A549 (cell line): ENCODE measurements around the gene ZBTB1. TPM values are rescaled to one million over a fixed set of nuclear protein-coding genes. Genes with fewer than 3 reads are reported as not detected.

Source experiments
- ATAC-seq, 2 experiments: fragments of 200-7000 bp in 1 of 2; fragments of >200 bp in 1 of 2; cut with Nextera tagmentation in 1 of 2; cut with Tn5 transposase in 1 of 2; 3 replicates each; pipeline versions ENCODE4 v1.8.0 to v1.9.1; 2018 to 2020; ENCODE audit warnings: mild to moderate bottlenecking in 1 of 2, moderate library complexity in 1 of 2
- CTCF ChIA-PET: fragments of 300-600 bp; sonication (Branson Sonifier 250); formaldehyde crosslinking; extraction: SDS; loops from one replicate; lab custom pipeline; 2021; ENCODE audit warnings: antibody characterized with exemption, inconsistent platforms; lab: Yijun Ruan, JAX
- POLR2A ChIA-PET: fragments of 350-600 bp; formaldehyde crosslinking; extraction: SDS; loops from one replicate; lab custom pipeline; 2021; ENCODE audit warnings: antibody characterized with exemption, inconsistent platforms; lab: Yijun Ruan, JAX
- DNase-seq, 2 experiments: peaks; one replicate each; pipeline versions ENCODE4 v3.0.0 to v3.0.0-alpha.2; 2011 to 2016; ENCODE audit warnings: low read depth in 1 of 2, low spot score in 1 of 2
- FAIRE-seq: peaks from 2 replicates; lab custom pipeline; 2011; peaks lifted over from hg19 to GRCh38; lab: Jason Lieb, UNC
- H3K27ac ChIP-seq, 2 experiments: fragments of >200 bp; sonication (Bioruptor Twin); formaldehyde crosslinking; 3 replicates each; pipeline ENCODE4 v1.5.1; 2016 to 2017
- H3K4me1 ChIP-seq: fragments of >200 bp; sonication (Bioruptor Twin); formaldehyde crosslinking; 3 replicates; pipeline ENCODE4 v1.6.1; 2016
- H3K4me2 ChIP-seq: fragments of >200 bp; sonication (Bioruptor Twin); formaldehyde crosslinking; 3 replicates; pipeline ENCODE4 v1.6.1; 2016
- H3K4me3 ChIP-seq: fragments of >200 bp; sonication (Bioruptor Twin); formaldehyde crosslinking; 3 replicates; pipeline ENCODE4 v1.5.1; 2016
- H3K9me3 ChIP-seq: fragments of >200 bp; sonication (Bioruptor Twin); formaldehyde crosslinking; 3 replicates; pipeline ENCODE4 v1.6.1; 2016
- CEBPB ChIP-seq, 2 experiments: fragments of >200 bp in 1 of 2; sonication (Bioruptor Twin) in 1 of 2; formaldehyde crosslinking in 1 of 2; IDR thresholded peaks; 2 replicates each; pipeline ENCODE4 v1.6.1; 2012 to 2016
- CHD2 ChIP-seq: fragments of 150-350 bp; IDR thresholded peaks from 2 replicates; pipeline ENCODE4 v1.6.1; 2014; ENCODE audit warnings: low read length; ENCODE audit not compliant: partially characterized antibody
- E2F6 ChIP-seq: IDR thresholded peaks from 2 replicates; pipeline ENCODE4 v1.6.1; 2012; ENCODE audit warnings: low read depth, borderline replicate concordance
- ESRRA ChIP-seq: fragments of 150-350 bp; IDR thresholded peaks from 2 replicates; pipeline ENCODE4 v1.6.1; 2014; ENCODE audit warnings: mild to moderate bottlenecking, low read length, borderline replicate concordance
- FOSL2 ChIP-seq, 2 experiments: fragments of 450-650 bp in 1 of 2; fragments of >200 bp in 1 of 2; sonication (Bioruptor Twin) in 1 of 2; formaldehyde crosslinking; IDR thresholded peaks; 2 replicates each; pipeline versions ENCODE4 v1.5.0 to v1.6.1; 2016 to 2020; ENCODE audit warnings: mild to moderate bottlenecking in 1 of 2, moderate library complexity in 1 of 2
- GATA3 ChIP-seq: IDR thresholded peaks from 2 replicates; pipeline ENCODE4 v1.6.1; 2012; ENCODE audit warnings: borderline replicate concordance
- HDAC2 ChIP-seq: fragments of 200-600 bp; sonication (generic); IDR thresholded peaks from 2 replicates; pipeline ENCODE4 v1.6.1; 2016
- HMGXB4 ChIP-seq: fragments of 250-450 bp; sonication (Bioruptor Pico); IDR thresholded peaks from 2 replicates; pipeline ENCODE4 v1.5.0; 2021; ENCODE audit warnings: mild to moderate bottlenecking, moderate library complexity, borderline replicate concordance
- HOXB5 ChIP-seq: fragments of 250-450 bp; sonication (Bioruptor Pico); IDR thresholded peaks from 2 replicates; pipeline ENCODE4 v1.5.0; 2020; ENCODE audit warnings: mild to moderate bottlenecking, moderate library complexity
- JUNB ChIP-seq: fragments of >200 bp; sonication (Bioruptor Twin); formaldehyde crosslinking; IDR thresholded peaks from 2 replicates; pipeline ENCODE4 v1.6.1; 2016
- MAZ ChIP-seq: fragments of 150-350 bp; IDR thresholded peaks from 2 replicates; pipeline ENCODE4 v1.6.1; 2014; ENCODE audit warnings: antibody characterized with exemption, low read depth, low read length, borderline replicate concordance
- MYC ChIP-seq: IDR thresholded peaks from 2 replicates; pipeline ENCODE4 v1.6.1; 2012; ENCODE audit warnings: mild to moderate bottlenecking, inconsistent platforms, low read length, improper control_type of control experiment, borderline replicate concordance
- NPAS2 ChIP-seq: fragments of 250-450 bp; sonication (Bioruptor Pico); IDR thresholded peaks from 2 replicates; pipeline ENCODE4 v1.8.0; 2022; ENCODE audit warnings: mild to moderate bottlenecking, moderate library complexity, borderline replicate concordance
- PHF8 ChIP-seq: fragments of 200-600 bp; sonication (generic); IDR thresholded peaks from 2 replicates; pipeline ENCODE4 v1.6.1; 2016; ENCODE audit warnings: low read depth, mild to moderate bottlenecking, antibody characterized with exemption, moderate library complexity, borderline replicate concordance
- RAD21 ChIP-seq, 2 experiments: fragments of >200 bp in 1 of 2; sonication (Bioruptor Twin) in 1 of 2; formaldehyde crosslinking in 1 of 2; IDR thresholded peaks in 1 of 2; conservative IDR thresholded peaks in 1 of 2; 2 replicates in 1 of 2; 3 replicates in 1 of 2; pipeline ENCODE4 v1.6.1; 2012 to 2018; ENCODE audit warnings: inconsistent platforms in 1 of 2
- RARB ChIP-seq: fragments of 250-450 bp; sonication (Bioruptor Pico); IDR thresholded peaks from 2 replicates; pipeline ENCODE4 v1.8.0; 2021; ENCODE audit warnings: mild to moderate bottlenecking, moderate library complexity
- RNF2 ChIP-seq: fragments of 200-600 bp; sonication (generic); IDR thresholded peaks from 2 replicates; pipeline ENCODE4 v1.6.1; 2016; ENCODE audit warnings: low read depth, mild to moderate bottlenecking, antibody characterized with exemption, moderate library complexity, borderline replicate concordance
- SREBF2 ChIP-seq: fragments of 450-650 bp; IDR thresholded peaks from 2 replicates; pipeline ENCODE4 v1.6.1; 2014; ENCODE audit warnings: mild to moderate bottlenecking, moderate library complexity
- TFCP2L1 ChIP-seq: fragments of 250-450 bp; sonication (Bioruptor Pico); IDR thresholded peaks from 2 replicates; pipeline ENCODE4 v1.5.0; 2021; ENCODE audit warnings: mild to moderate bottlenecking
- TP53 ChIP-seq: fragments of 250-450 bp; sonication (Bioruptor Pico); IDR thresholded peaks from 2 replicates; pipeline ENCODE4 v1.5.0; 2021; ENCODE audit warnings: mild to moderate bottlenecking, moderate library complexity
- ZFP36 ChIP-seq: fragments of 450-650 bp; IDR thresholded peaks from 2 replicates; pipeline ENCODE4 v1.6.1; 2014; ENCODE audit warnings: borderline replicate concordance; ENCODE audit not compliant: partially characterized antibody
- ZSCAN20 ChIP-seq: fragments of 250-450 bp; sonication (Bioruptor Pico); IDR thresholded peaks from 2 replicates; pipeline ENCODE4 v1.8.0; 2022; ENCODE audit warnings: mild to moderate bottlenecking, moderate library complexity
- WGBS: methylation state at CpG from one replicate; pipeline ENCODE4 v1.1.6; 2017; ENCODE audit errors: missing lambda C conversion rate; 5-methylcytosine and 5-hydroxymethylcytosine counted together
- polyA plus RNA-seq, 4 experiments: library from polyadenylated mRNA; depleted of rRNA in 3 of 4; stranded (reverse); fragments of >200 nt; fragmentation: RNase III in 1 of 4; extraction: RNeasy Plus Mini Kit Qiagen cat#74134 plus additional on column Dnase treatment in 1 of 4; gene quantifications; 2 replicates in 3 of 4; 3 replicates in 1 of 4; pipeline ENCODE4 v1.2.3, GENCODE V29; 2011 to 2017

The ZBTB1 gene
- polyA plus RNA-seq, 2 of the 4 experiments (the other 2 are of a cell fraction) = 33.8 to 37.1 TPM

- POLR2A ChIA-PET = interaction anchor here (0.8 to 1.4 kb wide), 2 partner anchors 13 to 22 kb away, joined by 4 to 6 read pairs; partner anchors contain the start of genes HSPA2 and ZBTB1
- H3K4me1 ChIP-seq = peaks cover 39% of the 10 kb centered on the region
- no peak overlapping the region for H3K27ac ChIP-seq
- no peaks in the 10 kb centered on the region for H3K9me3 ChIP-seq
- TF ChIP-seq MAZ (no peak), PHF8 (no peak), NPAS2 (CRISPR knock-in tag) (no peak), FOSL2 (IDR thresholded peaks at IDR 0.05) (no peak), FOSL2 (CRISPR knock-in tag; IDR thresholded peaks at IDR 0.05) (no peak), ZFP36 (no peak), TP53 (CRISPR knock-in tag) (no peak), TFCP2L1 (CRISPR knock-in tag) (no peak), CHD2 (no peak), RAD21 (conservative IDR thresholded peaks at IDR 0.05 in 1 of 2, IDR thresholded peaks at IDR 0.05 in 1 of 2) (no peak), RARB (no peak), MYC (no peak), HMGXB4 (CRISPR knock-in tag) (no peak), ZSCAN20 (CRISPR knock-in tag) (no peak), JUNB (no peak), RNF2 (no peak)
- TF ChIP-seq, all 56 proteins: peak for 0
- ATAC-seq = no peak
- no peak for DNase-seq
- 88% methylated on average over 4 of the region's 4 CpGs for WGBS
- FAIRE-seq = no peak
- CTCF ChIA-PET = interaction anchor here (0.6 to 1.4 kb wide), 5 partner anchors 12 to 373 kb away, joined by 3 to 5 read pairs (median 3); partner anchors contain the start of gene HSPA2
- Histone ChIP-seq H3K4me2 (no peak overlapping the region), H3K4me3 (no peak overlapping the region)
Observed at GRCh38 chr14:64518229-64518628, 13.7 kb downstream of the ZBTB1 start.

- H3K27ac ChIP-seq = no peak overlapping the region
- no peaks in the 10 kb centered on the region for H3K9me3 ChIP-seq
- FAIRE-seq = no peak
- no peak for TF ChIP-seq GATA3
- TF ChIP-seq FOSL2 (IDR thresholded peaks at IDR 0.05) = no peak
- 0 out of 2 replicates have a peak, but pooled peaks have one; percentile 4 for TF ChIP-seq FOSL2 (CRISPR knock-in tag; IDR thresholded peaks at IDR 0.05)
- peak; percentile 39 to 77; a peak in 3 of 4 replicates for TF ChIP-seq CEBPB (IDR thresholded peaks at IDR 0.05)
- peak in 1 of 2 experiments; percentile 42 for DNase-seq
- no peak overlapping the region for H3K4me3 ChIP-seq
- ChIA-PET POLR2A (interaction anchor here (1.4 kb wide), 1 partner anchor 16 kb away, joined by 4 read pairs; the partner anchor contains the start of gene ZBTB1), CTCF (interaction anchor here (1.2 to 4.9 kb wide), 4 partner anchors 10 to 151 kb away, joined by 3 to 29 read pairs (median 8); partner anchors contain the start of gene HSPA2)
- peaks cover 38% of the 10 kb centered on the region for H3K4me1 ChIP-seq
- peak overlapping the region; percentile 40; the same call in 2 of the 3 replicates for H3K4me2 ChIP-seq
- WGBS = 73% methylated on average over 4 of the region's 4 CpGs
- ATAC-seq = peak; percentile 45 to 59; a peak in 3 of 6 replicates
Observed at GRCh38 chr14:64520699-64521098, 16.1 kb downstream of the ZBTB1 start.

GRCh38 chr14:64522591-64523355 lies 18.2 kb downstream of the ZBTB1 start:
- H3K27ac ChIP-seq = no peak overlapping the region
- TF ChIP-seq E2F6 = no peak
- TF ChIP-seq HDAC2 = no peak
- TF ChIP-seq HOXB5 = no peak
- TF ChIP-seq ESRRA = no peak
- no peak for TF ChIP-seq SREBF2
- H3K4me3 ChIP-seq = no peak overlapping the region
- 81% methylated on average over 9 of the region's 9 CpGs for WGBS
- ATAC-seq (no peak), DNase-seq (no peak), FAIRE-seq (no peak)
- H3K9me3 ChIP-seq = no peaks in the 10 kb centered on the region
- CTCF ChIA-PET = interaction anchor here (1.4 to 4.9 kb wide), 7 partner anchors 10 to 369 kb away, joined by 3 to 29 read pairs (median 7); partner anchors contain the start of gene HSPA2
- H3K4me2 ChIP-seq = no peak overlapping the region
- POLR2A ChIA-PET = interaction anchor here (0.8 kb wide), 1 partner anchor 17 kb away, joined by 5 read pairs; no protein-coding TSS in a partner anchor
- peaks cover 30% of the 10 kb centered on the region for H3K4me1 ChIP-seq
